ENCODE results near the gene AK3.

- TF ChIP-seq POLR2A (IDR thresholded peaks at IDR 0.05) (no peak), CTCF (IDR thresholded peaks at IDR 0.05) (no peak)
These were observed 19.3 kb downstream of the AK3 start for GRCh38 chr9:4721736-4722135.

All from Peyer's patch (tissue), 4 donors.